HEK293 (cell line): ENCODE data around the gene OR10AD1.

ENCODE experiments used
- BCL11A ChIP-seq: fragments of 450-650 bp; formaldehyde crosslinking; IDR thresholded peaks from 2 replicates; pipeline ENCODE4 v1.5.1; 2016; ENCODE audit warnings: low read depth, missing biosample characterization, missing genetic modification characterization
- GLIS1 ChIP-seq: fragments of 450-650 bp; formaldehyde crosslinking; IDR thresholded peaks from 2 replicates; pipeline ENCODE4 v1.5.1; 2016; ENCODE audit warnings: missing biosample characterization, missing genetic modification characterization
- GLIS2 ChIP-seq: fragments of 450-650 bp; formaldehyde crosslinking; IDR thresholded peaks from 2 replicates; pipeline ENCODE4 v1.5.1; 2016; ENCODE audit warnings: missing biosample characterization, missing genetic modification characterization
- SCRT2 ChIP-seq: fragments of 450-650 bp; formaldehyde crosslinking; IDR thresholded peaks from 2 replicates; pipeline ENCODE4 v1.5.1; 2016; ENCODE audit warnings: missing biosample characterization, missing genetic modification characterization
- SP2 ChIP-seq: fragments of 450-650 bp; formaldehyde crosslinking; IDR thresholded peaks from 2 replicates; pipeline ENCODE4 v1.5.1; 2016; ENCODE audit warnings: missing biosample characterization, missing genetic modification characterization
- YY1 ChIP-seq: fragments of 450-650 bp; formaldehyde crosslinking; IDR thresholded peaks from 2 replicates; pipeline ENCODE4 v1.5.1; 2018; ENCODE audit warnings: missing biosample characterization, missing genetic modification characterization
- ZBTB48 ChIP-seq: fragments of 450-650 bp; formaldehyde crosslinking; IDR thresholded peaks from 2 replicates; pipeline ENCODE4 v1.5.1; 2016; ENCODE audit warnings: missing biosample characterization, missing genetic modification characterization
- ZNF112 ChIP-seq: fragments of 450-650 bp; formaldehyde crosslinking; IDR thresholded peaks from 2 replicates; pipeline ENCODE4 v1.5.0; 2017; ENCODE audit warnings: missing biosample characterization, missing genetic modification characterization
- ZNF133 ChIP-seq: fragments of 450-650 bp; formaldehyde crosslinking; IDR thresholded peaks from 2 replicates; pipeline ENCODE4 v1.5.1; 2016; ENCODE audit warnings: missing biosample characterization, missing genetic modification characterization
- ZNF157 ChIP-seq: fragments of 450-650 bp; formaldehyde crosslinking; IDR thresholded peaks from 2 replicates; pipeline ENCODE4 v1.5.1; 2016; ENCODE audit warnings: missing biosample characterization, missing genetic modification characterization
- ZNF223 ChIP-seq: fragments of 450-650 bp; formaldehyde crosslinking; IDR thresholded peaks from 2 replicates; pipeline ENCODE4 v1.5.1; 2016; ENCODE audit warnings: missing biosample characterization, missing genetic modification characterization
- ZNF23 ChIP-seq: fragments of 450-650 bp; formaldehyde crosslinking; IDR thresholded peaks from 2 replicates; pipeline ENCODE4 v1.5.1; 2016; ENCODE audit warnings: missing biosample characterization, missing genetic modification characterization, borderline replicate concordance
- ZNF335 ChIP-seq: fragments of 450-650 bp; formaldehyde crosslinking; conservative IDR thresholded peaks from 2 replicates; pipeline ENCODE4 v1.5.1; 2016; ENCODE audit warnings: missing biosample characterization, missing genetic modification characterization
- ZNF391 ChIP-seq: fragments of 450-650 bp; formaldehyde crosslinking; IDR thresholded peaks from 2 replicates; pipeline ENCODE4 v1.5.1; 2016; ENCODE audit warnings: low read depth, missing biosample characterization, missing genetic modification characterization, borderline replicate concordance
- ZNF514 ChIP-seq: fragments of 450-650 bp; formaldehyde crosslinking; IDR thresholded peaks from 2 replicates; pipeline ENCODE4 v1.5.1; 2016; ENCODE audit warnings: missing biosample characterization, missing genetic modification characterization
- ZNF560 ChIP-seq: fragments of 450-650 bp; formaldehyde crosslinking; IDR thresholded peaks from 2 replicates; pipeline ENCODE4 v1.5.1; 2017; ENCODE audit warnings: missing biosample characterization, missing genetic modification characterization, borderline replicate concordance
- ZNF596 ChIP-seq: fragments of 450-650 bp; IDR thresholded peaks from 2 replicates; pipeline ENCODE4 v1.5.0; 2018; ENCODE audit warnings: missing biosample characterization, mild to moderate bottlenecking, missing genetic modification characterization, moderate library complexity
- ZNF600 ChIP-seq: fragments of 450-650 bp; formaldehyde crosslinking; IDR thresholded peaks from 2 replicates; pipeline ENCODE4 v1.5.1; 2016; ENCODE audit warnings: missing biosample characterization, missing genetic modification characterization
- ZNF626 ChIP-seq: fragments of 450-650 bp; sonication (Bioruptor Pico); formaldehyde crosslinking; IDR thresholded peaks from 2 replicates; pipeline ENCODE4 v1.5.1; 2018; ENCODE audit warnings: missing biosample characterization, missing genetic modification characterization, inconsistent platforms
- ZSCAN30 ChIP-seq: fragments of 450-650 bp; IDR thresholded peaks from 2 replicates; pipeline ENCODE4 v1.5.1; 2018; ENCODE audit warnings: missing biosample characterization, mild to moderate bottlenecking, missing genetic modification characterization, moderate library complexity
- ZXDB ChIP-seq: fragments of 450-650 bp; formaldehyde crosslinking; IDR thresholded peaks from 2 replicates; pipeline ENCODE4 v1.5.1; 2016; ENCODE audit warnings: missing biosample characterization, missing genetic modification characterization
- TF ChIP-seq, protein P1 (sequence below): fragments of 450-650 bp; formaldehyde crosslinking; IDR thresholded peaks from 2 replicates; pipeline ENCODE4 v1.5.1; 2016; ENCODE audit warnings: missing biosample characterization, missing genetic modification characterization
- TF ChIP-seq, protein P2 (sequence below): fragments of 450-650 bp; formaldehyde crosslinking; IDR thresholded peaks from 2 replicates; pipeline ENCODE4 v1.5.1; 2017; ENCODE audit warnings: missing biosample characterization, missing genetic modification characterization
- TF ChIP-seq, protein P3 (sequence below): fragments of 450-650 bp; formaldehyde crosslinking; IDR thresholded peaks from 2 replicates; pipeline ENCODE4 v1.5.1; 2016; ENCODE audit warnings: missing biosample characterization, missing genetic modification characterization
- TF ChIP-seq, protein P4 (sequence below): fragments of 450-650 bp; formaldehyde crosslinking; IDR thresholded peaks from 2 replicates; pipeline ENCODE4 v1.5.1; 2016; ENCODE audit warnings: missing biosample characterization, missing genetic modification characterization
- TF ChIP-seq, protein P5 (sequence below): fragments of 450-650 bp; formaldehyde crosslinking; IDR thresholded peaks from 2 replicates; pipeline ENCODE4 v1.5.1; 2016; ENCODE audit warnings: missing biosample characterization, missing genetic modification characterization
- TF ChIP-seq, protein P6 (sequence below): fragments of 450-650 bp; formaldehyde crosslinking; IDR thresholded peaks from 2 replicates; pipeline ENCODE4 v1.5.1; 2016; ENCODE audit warnings: missing biosample characterization, missing genetic modification characterization
- TF ChIP-seq, protein P7 (sequence below): fragments of 450-650 bp; formaldehyde crosslinking; IDR thresholded peaks from 2 replicates; pipeline ENCODE4 v1.5.1; 2016; ENCODE audit warnings: missing biosample characterization, missing genetic modification characterization, borderline replicate concordance

Gene OR10AD1

DNA sequence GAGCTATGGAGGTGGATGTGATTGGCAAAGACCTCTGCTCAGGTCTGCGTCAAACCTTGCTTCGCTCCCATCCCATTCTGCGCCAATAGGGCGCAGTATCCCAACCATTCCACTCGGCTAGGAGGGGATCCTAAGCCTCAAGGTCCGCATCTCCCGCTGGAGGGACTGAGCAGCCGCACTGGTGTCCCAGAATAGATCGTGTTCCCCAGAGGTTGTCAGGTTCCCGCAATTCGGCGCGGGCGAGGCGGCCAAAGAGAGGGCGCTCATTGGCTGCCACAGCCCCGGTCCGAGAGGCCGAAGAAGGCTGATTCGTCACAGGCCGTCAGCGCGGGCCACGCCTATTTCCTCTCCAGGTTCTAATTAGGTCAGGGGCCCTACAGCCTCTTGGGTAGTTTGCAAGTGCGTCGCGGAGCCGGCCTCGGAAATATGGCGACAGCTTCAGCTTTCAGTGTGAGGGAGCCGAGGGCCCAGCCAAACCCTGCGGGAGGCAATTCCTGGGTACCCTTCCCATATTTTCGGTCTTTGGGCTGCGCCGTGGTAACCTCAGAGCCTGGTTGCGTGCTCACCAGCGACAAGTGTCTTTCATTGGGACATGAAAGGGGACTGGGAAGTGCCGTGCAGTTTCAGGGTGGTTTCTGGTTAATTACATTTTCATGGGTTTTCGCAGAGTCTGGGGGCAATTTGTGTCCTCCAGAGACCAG is 5.0 kb downstream of the OR10AD1 start (continued):
- TF ChIP-seq, protein P1, sequence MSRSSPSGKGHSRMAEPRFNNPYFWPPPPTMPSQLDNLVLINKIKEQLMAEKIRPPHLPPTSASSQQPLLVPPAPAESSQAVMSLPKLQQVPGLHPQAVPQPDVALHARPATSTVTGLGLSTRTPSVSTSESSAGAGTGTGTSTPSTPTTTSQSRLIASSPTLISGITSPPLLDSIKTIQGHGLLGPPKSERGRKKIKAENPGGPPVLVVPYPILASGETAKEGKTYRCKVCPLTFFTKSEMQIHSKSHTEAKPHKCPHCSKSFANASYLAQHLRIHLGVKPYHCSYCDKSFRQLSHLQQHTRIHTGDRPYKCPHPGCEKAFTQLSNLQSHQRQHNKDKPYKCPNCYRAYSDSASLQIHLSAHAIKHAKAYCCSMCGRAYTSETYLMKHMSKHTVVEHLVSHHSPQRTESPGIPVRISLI (tag by site-specific recombination) = no peak
- TF ChIP-seq ZXDB (tag by site-specific recombination) (peak; percentile 83), ZNF133 (tag by site-specific recombination) (no peak), SCRT2 (tag by site-specific recombination) (peak; percentile 57), ZNF514 (tag by site-specific recombination) (no peak), SP2 (peak; percentile 96), ZNF560 (tag by site-specific recombination) (no peak), ZNF335 (tag by site-specific recombination) (peak; percentile 13), GLIS1 (peak; percentile 16; the same call in 1 of the 2 replicates), ZNF600 (peak; percentile 58; the same call in 1 of the 2 replicates), ZNF112 (no peak), ZSCAN30 (no peak), ZNF626 (no peak), ZNF596 (tag by site-specific recombination) (no peak), ZBTB48 (tag by site-specific recombination) (peak; percentile 44), GLIS2 (tag by site-specific recombination) (no peak; the same call in none of the 2 replicates), ZNF391 (tag by site-specific recombination) (0 out of 2 replicates have a peak, but pooled peaks have one; percentile 66), ZNF157 (tag by site-specific recombination) (no peak), ZNF23 (no peak), BCL11A (tag by site-specific recombination) (peak; percentile 61), YY1 (tag by site-specific recombination) (peak; percentile 65; the same call in 1 of the 2 replicates), ZNF223 (tag by site-specific recombination) (no peak)
- TF ChIP-seq, protein P2, sequence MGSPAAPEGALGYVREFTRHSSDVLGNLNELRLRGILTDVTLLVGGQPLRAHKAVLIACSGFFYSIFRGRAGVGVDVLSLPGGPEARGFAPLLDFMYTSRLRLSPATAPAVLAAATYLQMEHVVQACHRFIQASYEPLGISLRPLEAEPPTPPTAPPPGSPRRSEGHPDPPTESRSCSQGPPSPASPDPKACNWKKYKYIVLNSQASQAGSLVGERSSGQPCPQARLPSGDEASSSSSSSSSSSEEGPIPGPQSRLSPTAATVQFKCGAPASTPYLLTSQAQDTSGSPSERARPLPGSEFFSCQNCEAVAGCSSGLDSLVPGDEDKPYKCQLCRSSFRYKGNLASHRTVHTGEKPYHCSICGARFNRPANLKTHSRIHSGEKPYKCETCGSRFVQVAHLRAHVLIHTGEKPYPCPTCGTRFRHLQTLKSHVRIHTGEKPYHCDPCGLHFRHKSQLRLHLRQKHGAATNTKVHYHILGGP = no peak
- TF ChIP-seq, protein P3, sequence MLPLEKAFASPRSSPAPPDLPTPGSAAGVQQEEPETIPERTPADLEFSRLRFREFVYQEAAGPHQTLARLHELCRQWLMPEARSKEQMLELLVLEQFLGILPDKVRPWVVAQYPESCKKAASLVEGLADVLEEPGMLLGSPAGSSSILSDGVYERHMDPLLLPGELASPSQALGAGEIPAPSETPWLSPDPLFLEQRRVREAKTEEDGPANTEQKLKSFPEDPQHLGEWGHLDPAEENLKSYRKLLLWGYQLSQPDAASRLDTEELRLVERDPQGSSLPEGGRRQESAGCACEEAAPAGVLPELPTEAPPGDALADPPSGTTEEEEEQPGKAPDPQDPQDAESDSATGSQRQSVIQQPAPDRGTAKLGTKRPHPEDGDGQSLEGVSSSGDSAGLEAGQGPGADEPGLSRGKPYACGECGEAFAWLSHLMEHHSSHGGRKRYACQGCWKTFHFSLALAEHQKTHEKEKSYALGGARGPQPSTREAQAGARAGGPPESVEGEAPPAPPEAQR (tag by site-specific recombination) = no peak
- TF ChIP-seq, protein P4, sequence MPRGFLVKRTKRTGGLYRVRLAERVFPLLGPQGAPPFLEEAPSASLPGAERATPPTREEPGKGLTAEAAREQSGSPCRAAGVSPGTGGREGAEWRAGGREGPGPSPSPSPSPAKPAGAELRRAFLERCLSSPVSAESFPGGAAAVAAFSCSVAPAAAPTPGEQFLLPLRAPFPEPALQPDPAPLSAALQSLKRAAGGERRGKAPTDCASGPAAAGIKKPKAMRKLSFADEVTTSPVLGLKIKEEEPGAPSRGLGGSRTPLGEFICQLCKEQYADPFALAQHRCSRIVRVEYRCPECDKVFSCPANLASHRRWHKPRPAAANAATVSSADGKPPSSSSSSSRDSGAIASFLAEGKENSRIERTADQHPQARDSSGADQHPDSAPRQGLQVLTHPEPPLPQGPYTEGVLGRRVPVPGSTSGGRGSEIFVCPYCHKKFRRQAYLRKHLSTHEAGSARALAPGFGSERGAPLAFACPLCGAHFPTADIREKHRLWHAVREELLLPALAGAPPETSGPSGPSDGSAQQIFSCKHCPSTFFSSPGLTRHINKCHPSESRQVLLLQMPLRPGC (tag by site-specific recombination) = no peak
- TF ChIP-seq, protein P5, sequence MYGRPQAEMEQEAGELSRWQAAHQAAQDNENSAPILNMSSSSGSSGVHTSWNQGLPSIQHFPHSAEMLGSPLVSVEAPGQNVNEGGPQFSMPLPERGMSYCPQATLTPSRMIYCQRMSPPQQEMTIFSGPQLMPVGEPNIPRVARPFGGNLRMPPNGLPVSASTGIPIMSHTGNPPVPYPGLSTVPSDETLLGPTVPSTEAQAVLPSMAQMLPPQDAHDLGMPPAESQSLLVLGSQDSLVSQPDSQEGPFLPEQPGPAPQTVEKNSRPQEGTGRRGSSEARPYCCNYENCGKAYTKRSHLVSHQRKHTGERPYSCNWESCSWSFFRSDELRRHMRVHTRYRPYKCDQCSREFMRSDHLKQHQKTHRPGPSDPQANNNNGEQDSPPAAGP (tag by site-specific recombination) = 0 out of 2 replicates have a peak, but pooled peaks have one; percentile 19
- TF ChIP-seq, protein P6, sequence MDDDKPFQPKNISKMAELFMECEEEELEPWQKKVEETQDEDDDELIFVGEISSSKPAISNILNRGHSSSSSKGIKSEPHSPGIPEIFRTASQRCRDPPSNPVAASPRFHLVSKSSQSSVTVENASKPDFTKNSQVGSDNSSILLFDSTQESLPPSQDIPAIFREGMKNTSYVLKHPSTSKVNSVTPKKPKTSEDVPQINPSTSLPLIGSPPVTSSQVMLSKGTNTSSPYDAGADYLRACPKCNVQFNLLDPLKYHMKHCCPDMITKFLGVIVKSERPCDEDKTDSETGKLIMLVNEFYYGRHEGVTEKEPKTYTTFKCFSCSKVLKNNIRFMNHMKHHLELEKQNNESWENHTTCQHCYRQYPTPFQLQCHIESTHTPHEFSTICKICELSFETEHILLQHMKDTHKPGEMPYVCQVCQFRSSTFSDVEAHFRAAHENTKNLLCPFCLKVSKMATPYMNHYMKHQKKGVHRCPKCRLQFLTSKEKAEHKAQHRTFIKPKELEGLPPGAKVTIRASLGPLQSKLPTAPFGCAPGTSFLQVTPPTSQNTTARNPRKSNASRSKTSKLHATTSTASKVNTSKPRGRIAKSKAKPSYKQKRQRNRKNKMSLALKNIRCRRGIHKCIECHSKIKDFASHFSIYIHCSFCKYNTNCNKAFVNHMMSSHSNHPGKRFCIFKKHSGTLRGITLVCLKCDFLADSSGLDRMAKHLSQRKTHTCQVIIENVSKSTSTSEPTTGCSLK (tag by site-specific recombination) = no peak
- TF ChIP-seq, protein P7, sequence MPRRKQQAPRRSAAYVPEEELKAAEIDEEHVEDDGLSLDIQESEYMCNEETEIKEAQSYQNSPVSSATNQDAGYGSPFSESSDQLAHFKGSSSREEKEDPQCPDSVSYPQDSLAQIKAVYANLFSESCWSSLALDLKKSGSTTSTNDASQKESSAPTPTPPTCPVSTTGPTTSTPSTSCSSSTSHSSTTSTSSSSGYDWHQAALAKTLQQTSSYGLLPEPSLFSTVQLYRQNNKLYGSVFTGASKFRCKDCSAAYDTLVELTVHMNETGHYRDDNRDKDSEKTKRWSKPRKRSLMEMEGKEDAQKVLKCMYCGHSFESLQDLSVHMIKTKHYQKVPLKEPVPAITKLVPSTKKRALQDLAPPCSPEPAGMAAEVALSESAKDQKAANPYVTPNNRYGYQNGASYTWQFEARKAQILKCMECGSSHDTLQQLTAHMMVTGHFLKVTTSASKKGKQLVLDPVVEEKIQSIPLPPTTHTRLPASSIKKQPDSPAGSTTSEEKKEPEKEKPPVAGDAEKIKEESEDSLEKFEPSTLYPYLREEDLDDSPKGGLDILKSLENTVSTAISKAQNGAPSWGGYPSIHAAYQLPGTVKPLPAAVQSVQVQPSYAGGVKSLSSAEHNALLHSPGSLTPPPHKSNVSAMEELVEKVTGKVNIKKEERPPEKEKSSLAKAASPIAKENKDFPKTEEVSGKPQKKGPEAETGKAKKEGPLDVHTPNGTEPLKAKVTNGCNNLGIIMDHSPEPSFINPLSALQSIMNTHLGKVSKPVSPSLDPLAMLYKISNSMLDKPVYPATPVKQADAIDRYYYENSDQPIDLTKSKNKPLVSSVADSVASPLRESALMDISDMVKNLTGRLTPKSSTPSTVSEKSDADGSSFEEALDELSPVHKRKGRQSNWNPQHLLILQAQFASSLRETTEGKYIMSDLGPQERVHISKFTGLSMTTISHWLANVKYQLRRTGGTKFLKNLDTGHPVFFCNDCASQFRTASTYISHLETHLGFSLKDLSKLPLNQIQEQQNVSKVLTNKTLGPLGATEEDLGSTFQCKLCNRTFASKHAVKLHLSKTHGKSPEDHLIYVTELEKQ = no peak
